H54 (cell line): ENCODE results near the gene PLXNC1.

Experiments used
- DNase-seq: peaks from one replicate; pipeline ENCODE4 v3.0.0; 2011; ENCODE audit warnings: low spot score, mixed read lengths; ENCODE audit not compliant: insufficient read length
- FAIRE-seq: peaks from 3 replicates; lab custom pipeline; 2011; peaks lifted over from hg19 to GRCh38; lab: Jason Lieb, UNC
- POLR2A ChIP-seq: IDR thresholded peaks from 2 replicates; pipeline ENCODE4 v1.6.1; 2011; ENCODE audit warnings: low read depth, mild to moderate bottlenecking, low read length

Gene PLXNC1

GRCh38 chr12:94162108-94162507, 13.7 kb downstream of the PLXNC1 start:
- FAIRE-seq (no peak), DNase-seq (no peak)
- TF ChIP-seq POLR2A = no peak

- DNase-seq (no peak), FAIRE-seq (no peak)
- no peak for TF ChIP-seq POLR2A
These were observed 15.5 kb downstream of the PLXNC1 start for GRCh38 chr12:94163850-94164249.

- DNase-seq (no peak), FAIRE-seq (no peak)
- no peak for TF ChIP-seq POLR2A
These were observed 16.8 kb downstream of the PLXNC1 start for GRCh38 chr12:94165138-94165537.

DNA sequence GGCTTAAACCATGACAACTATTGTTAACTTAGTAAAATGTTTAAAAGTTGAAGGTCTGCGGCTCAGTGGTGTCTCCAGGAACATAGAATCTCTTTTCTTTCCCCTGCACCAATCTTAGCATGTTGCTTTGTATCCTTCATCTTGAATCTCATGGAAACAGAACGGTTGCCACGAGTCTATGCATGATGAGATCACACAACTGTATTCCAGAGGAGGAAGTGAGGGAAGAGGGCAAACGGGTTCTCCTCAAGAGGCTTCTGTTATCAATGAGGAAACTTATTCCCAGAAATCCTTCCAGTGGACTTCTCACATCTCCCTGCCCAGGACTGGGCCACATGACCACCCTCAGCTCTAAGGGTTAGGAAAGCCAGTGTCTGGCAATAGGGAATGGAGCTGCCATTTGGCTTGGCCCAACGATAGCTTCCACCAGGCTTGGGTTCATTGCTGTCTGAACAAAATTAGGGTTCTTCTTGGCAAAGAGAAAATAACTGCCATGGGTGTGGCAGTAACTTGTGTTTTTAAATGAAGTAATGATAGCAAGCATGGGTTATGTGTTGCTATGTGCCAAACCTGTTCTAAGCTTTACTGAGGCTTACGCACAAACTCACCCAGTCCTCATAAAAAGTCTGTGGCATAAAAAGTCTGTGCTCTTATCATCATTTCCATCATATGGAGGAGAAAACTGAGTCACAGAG, 17.4 kb downstream of the PLXNC1 start:
- TF ChIP-seq POLR2A = no peak
- no peak for DNase-seq
- FAIRE-seq = no peak

DNA sequence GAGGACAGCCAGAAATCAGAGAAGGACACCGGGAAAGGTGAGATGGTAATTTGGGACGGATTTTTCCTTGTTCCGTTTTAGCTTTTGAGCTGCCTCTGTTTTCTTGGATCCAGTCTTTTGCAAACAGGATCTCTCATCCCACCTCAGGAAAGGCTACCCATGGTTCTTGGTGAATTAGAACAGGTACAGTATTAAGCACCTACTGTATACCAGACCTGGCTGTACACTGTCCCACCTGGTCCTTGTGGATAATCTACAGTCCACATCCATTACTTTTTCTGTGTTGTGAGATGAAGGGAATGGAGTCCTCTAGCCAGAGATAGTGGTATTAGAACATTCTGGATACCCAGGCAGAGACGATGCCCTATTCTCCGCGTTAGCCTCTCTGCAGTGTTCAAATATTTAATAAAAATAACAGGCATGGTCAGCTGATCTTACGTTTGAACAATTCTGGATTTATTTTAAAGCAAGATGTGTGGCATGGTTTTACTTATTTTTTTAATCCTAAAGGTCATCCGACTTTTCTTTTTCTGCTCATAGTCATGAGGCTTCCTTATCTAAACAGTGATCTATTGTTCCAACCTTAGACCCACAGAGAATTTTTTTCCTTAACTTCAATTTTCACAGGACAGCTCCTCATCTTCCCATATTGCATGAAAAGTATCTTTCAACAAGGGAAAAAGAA, 18.8 kb downstream of the PLXNC1 start:
- FAIRE-seq = no peak
- no peak for TF ChIP-seq POLR2A
- DNase-seq = no peak

DNA sequence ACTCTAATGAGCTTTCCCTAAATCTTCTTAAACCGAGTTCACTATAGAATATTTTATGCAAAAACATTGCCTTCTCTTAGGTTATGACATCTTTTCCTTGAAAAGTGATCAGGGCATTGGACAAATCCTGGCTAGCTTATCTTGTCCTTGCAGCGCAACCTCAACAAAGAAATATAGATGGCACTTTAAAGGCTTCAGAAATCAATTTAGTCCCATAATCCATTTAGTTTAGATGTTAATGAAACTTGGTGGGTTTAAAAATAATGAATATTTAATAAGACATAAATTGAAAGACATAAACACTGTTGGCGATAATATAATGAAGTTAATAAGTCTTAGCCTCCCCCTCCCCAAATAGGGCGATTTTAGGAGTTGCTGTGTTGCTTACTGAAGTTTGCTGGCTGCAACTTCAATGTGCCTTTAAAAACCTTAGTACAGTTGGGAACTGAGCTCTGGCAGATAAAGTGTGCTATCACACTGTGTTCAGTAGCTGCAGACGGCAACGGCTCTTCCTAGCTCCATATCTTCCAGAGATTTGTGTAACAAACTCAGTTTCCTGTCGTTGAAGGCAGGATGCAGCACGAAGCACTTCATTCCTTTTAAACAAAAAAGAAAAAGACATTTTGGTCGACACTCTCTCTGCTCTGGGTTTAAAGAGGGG, 19.5 kb downstream of the PLXNC1 start:
- DNase-seq = no peak
- no peak for FAIRE-seq
- TF ChIP-seq POLR2A = no peak

DNA sequence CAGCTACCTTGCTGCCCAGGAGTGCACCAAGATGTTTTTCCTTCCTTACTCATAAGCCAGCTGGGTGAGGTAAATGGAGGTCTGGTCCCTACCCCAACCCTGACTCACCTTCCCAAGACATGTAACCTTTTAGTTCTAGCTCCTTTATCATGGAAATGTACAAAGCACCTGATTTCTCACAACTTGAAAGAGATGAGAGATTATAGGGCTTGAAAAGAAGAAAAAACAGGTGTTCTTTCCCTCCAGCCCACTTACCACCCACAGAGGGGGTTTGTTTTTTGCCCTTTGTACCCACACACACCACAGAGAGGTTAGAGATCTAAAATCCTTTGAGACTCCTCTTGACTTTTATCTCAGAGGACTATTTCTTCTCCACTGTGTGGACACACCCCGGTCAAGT, 21.1 kb downstream of the PLXNC1 start:
- no peak for FAIRE-seq

GRCh38 chr12:94169966-94170689, 21.8 kb downstream of the PLXNC1 start:
- no peak for TF ChIP-seq POLR2A
- FAIRE-seq = no peak
- no peak for DNase-seq

More for the DNA sequence above, 21.1 kb downstream of the PLXNC1 start:
- TF ChIP-seq POLR2A = no peak
- no peak for DNase-seq

DNA sequence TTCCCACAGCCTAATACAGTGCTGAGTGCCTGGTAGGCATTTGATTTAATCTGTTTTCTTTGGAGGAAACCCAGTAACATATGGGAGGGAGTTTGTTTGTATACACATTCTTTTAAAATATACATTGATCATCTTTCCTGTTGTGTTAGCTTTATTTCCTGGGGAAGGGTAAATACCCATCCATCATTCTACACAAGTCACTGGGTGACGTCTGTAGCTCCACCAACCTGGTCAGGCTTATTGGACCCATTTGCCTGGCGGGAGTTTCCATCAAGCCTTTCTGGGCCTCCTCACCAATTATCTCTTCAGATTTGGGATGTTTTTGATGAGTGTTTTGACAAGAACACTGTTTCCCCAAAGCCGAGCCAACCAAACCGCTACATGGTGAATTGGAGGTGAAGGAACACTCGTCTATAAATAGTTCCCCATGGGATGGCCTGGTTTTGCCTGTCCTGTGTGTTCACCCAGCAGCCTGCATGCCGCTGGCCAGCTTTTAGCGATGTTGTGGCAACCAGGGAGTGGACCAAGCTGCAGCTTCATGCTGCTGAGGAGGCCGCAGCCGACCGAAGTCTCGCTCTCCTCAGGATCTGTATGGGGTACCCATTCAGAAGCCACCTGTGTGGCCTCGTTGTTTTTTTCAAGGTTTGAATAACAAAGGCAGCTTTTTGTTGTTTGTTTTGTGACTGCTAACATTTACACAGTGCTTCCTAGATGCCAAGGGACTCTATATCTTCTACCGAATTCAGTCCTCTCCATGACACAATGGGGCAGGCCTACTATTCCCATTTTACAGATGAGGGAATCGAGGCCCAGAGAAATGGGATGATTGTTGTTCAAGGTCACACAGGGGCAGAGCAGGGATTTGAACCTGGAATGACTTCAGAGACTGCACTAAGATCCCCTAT, 22.6 kb downstream of the PLXNC1 start:
- DNase-seq (no peak), FAIRE-seq (no peak)
- TF ChIP-seq POLR2A = no peak

DNA sequence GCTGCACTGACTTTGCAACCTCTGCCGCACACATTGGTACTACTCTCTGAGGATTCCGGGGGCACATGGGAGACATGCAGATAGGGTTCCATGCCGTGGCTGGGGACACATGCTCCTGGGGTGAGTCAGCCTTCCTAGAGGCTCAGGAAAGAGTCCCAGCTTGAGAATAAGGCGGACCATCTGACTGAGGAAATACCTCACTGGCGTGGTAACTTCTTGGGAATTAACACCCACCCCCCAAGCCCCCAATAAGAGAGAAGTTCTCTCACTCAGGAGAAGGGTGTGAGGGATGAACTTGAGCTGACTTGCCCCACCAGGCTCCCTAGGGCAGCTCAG, 23.2 kb downstream of the PLXNC1 start:
- FAIRE-seq (no peak), DNase-seq (no peak)

DNA sequence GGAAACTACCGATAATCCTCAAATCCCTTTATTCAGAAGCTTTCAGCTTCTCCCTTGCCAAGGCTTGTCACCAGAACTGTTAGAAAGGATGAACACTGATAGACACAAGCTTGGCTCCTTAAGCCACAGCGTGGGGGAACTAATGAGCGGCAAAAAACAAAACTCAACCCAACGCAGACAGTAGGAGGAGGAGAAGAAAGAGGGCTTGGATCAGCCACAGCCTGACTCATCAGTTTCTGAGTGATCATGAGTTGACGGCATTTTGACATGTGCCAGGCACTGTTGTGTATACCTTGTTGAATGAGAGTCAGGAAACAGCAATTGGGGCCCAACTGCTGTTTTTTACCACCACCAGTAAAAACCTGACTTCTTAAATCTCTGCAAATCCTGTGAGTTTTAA, 23.7 kb downstream of the PLXNC1 start:
- DNase-seq (no peak), FAIRE-seq (no peak)
- TF ChIP-seq POLR2A = no peak

More for the DNA sequence above, 23.2 kb downstream of the PLXNC1 start:
- TF ChIP-seq POLR2A = no peak

- no peak for TF ChIP-seq POLR2A
- no peak for FAIRE-seq
- no peak for DNase-seq
These were observed 24.6 kb downstream of the PLXNC1 start for GRCh38 chr12:94172973-94173372.

- no peak for FAIRE-seq
- no peak for TF ChIP-seq POLR2A
These were observed 25.4 kb downstream of the PLXNC1 start for GRCh38 chr12:94173660-94174265.

More at GRCh38 chr12:94173660-94174265, 25.4 kb downstream of the PLXNC1 start:
- no peak for DNase-seq
